ENCODE measurements around the gene GJC1.

DNA sequence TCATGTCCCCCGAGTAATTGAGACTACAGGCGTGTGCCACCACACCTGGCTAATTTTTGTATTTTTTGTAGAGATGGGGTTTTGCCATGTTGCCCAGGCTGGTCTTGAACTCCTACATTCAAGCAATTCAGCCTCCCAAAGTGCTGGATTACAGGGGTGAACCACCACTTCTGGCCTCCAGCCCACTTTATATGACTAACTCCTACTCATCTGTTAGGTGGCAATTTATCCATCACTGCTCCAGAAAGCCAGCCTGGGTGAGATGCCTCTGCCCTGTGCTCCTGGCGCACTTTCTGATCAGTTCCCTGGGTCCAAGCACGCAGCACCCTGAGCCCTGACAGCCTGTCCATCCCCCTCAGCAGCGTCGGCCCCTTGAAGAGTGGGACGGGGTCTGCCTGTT is 41.9 kb downstream of the GJC1 start:
- TF ChIP-seq CTCF (IDR thresholded peaks at IDR 0.05) (no peak), POLR2A (IDR thresholded peaks at IDR 0.05) (no peak)

Measured in breast epithelium (tissue), 3 donors.